Measurements from ENCODE around the gene CCDC141.

CCDC141 gene

GRCh38 chr2:178787934-178788333, 262.0 kb downstream of the CCDC141 start:
- DNase-seq (ENCODE audit: low spot score) (no peak), FAIRE-seq (no peak)

GRCh38 chr2:178787155-178787554, 262.8 kb downstream of the CCDC141 start:
- DNase-seq (ENCODE audit: low spot score): no peak
- no peak for FAIRE-seq

GRCh38 chr2:178783889-178784288, 266.0 kb downstream of the CCDC141 start:
- FAIRE-seq: no peak
- no peak for DNase-seq (ENCODE audit: low spot score)

GRCh38 chr2:178782236-178782635, 267.7 kb downstream of the CCDC141 start:
- DNase-seq (ENCODE audit: low spot score) (no peak), FAIRE-seq (no peak)
